OCI-LY7 (cell line): ENCODE measurements around the gene GALNT2.

Experiments used
- EZH2phosphoT487 ChIP-seq: fragments of 200-600 bp; sonication (generic); IDR thresholded peaks from 2 replicates; pipeline ENCODE4 v1.6.1; 2018; ENCODE audit warnings: low read depth, borderline replicate concordance, mild to moderate bottlenecking, mixed run types, antibody characterized with exemption, low read length, moderate library complexity, mixed read lengths
- TF ChIP-seq, protein P1 (sequence below): fragments of 200-600 bp; sonication (generic); conservative IDR thresholded peaks from 2 replicates; pipeline ENCODE4 v1.5.1; 2014; ENCODE audit warnings: mild to moderate bottlenecking, antibody characterized with exemption, low read length, moderate library complexity, mixed read lengths

DNA sequence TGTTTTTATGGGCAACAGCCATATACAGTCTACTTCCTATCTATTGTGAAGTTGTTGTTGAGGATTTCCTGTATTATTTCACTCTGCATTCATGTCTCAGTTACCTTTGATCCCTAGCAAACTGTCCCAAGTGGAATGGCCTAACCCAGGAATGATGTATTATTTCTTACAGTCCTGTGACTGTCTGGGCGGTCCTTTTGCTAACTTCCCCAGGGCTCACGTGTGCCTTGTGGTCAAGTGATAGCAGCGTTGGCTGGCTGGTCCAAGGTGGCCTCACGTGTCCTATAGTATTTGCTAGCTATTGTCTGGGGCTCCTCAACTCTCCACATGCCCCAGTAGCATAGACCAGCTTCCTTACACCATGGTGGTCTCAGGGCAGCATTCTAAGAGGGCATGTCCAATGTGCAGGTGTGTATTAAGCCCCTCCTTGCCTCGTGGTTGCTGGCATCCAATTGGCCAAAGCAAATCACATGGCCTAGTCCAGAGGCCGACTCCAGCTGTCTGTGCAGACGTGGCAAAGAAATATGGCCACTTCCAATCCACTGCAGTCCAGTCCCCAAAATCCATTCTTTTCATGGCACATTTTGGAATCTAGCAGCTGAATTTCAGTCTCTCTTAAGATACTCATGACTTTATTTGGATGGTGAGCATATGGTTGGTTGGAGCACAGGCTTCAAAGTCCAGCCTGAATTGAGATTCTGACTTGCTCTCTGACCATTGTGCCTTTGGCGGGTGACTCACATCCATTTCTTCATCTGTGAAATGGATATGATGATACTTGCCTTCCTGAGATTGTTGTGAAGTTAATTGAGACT lies 94.1 kb downstream of the GALNT2 start:
- TF ChIP-seq, protein P1, sequence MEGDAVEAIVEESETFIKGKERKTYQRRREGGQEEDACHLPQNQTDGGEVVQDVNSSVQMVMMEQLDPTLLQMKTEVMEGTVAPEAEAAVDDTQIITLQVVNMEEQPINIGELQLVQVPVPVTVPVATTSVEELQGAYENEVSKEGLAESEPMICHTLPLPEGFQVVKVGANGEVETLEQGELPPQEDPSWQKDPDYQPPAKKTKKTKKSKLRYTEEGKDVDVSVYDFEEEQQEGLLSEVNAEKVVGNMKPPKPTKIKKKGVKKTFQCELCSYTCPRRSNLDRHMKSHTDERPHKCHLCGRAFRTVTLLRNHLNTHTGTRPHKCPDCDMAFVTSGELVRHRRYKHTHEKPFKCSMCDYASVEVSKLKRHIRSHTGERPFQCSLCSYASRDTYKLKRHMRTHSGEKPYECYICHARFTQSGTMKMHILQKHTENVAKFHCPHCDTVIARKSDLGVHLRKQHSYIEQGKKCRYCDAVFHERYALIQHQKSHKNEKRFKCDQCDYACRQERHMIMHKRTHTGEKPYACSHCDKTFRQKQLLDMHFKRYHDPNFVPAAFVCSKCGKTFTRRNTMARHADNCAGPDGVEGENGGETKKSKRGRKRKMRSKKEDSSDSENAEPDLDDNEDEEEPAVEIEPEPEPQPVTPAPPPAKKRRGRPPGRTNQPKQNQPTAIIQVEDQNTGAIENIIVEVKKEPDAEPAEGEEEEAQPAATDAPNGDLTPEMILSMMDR: no peak
- no peak for TF ChIP-seq EZH2phosphoT487
